KMS-11 (cell line): Measurements from ENCODE around the gene ENGASE.
"Not testable (repeated sequence)": the region's sequence is repeated elsewhere in the genome, so short reads cannot be mapped to it uniquely, and the experiment has no call there.

Source experiments
- H2AFZ ChIP-seq: fragments of 200-600 bp; sonication (generic); 2 replicates; pipeline ENCODE4 v1.6.1; 2016; ENCODE audit warnings: antibody characterized with exemption, mixed run types, low read depth
- H3K27ac ChIP-seq: fragments of 200-600 bp; sonication (generic); 2 replicates; pipeline ENCODE4 v1.6.1; 2016; ENCODE audit warnings: mild to moderate bottlenecking, mixed run types
- H3K27me3 ChIP-seq: fragments of 200-600 bp; sonication (generic); 2 replicates; pipeline ENCODE4 v1.6.1; 2017; ENCODE audit warnings: mild to moderate bottlenecking, low read depth, mixed run types, moderate library complexity; ENCODE audit not compliant: insufficient read depth
- H3K36me3 ChIP-seq: fragments of 200-600 bp; sonication (generic); 2 replicates; pipeline ENCODE4 v1.6.1; 2017; ENCODE audit warnings: mild to moderate bottlenecking, mixed run types; ENCODE audit not compliant: insufficient read depth
- H3K4me1 ChIP-seq: fragments of 200-600 bp; sonication (generic); 2 replicates; pipeline ENCODE4 v1.6.1; 2016; ENCODE audit warnings: mild to moderate bottlenecking, low read depth, mixed run types; ENCODE audit not compliant: poor library complexity, severe bottlenecking
- H3K4me2 ChIP-seq: fragments of 200-600 bp; sonication (generic); 2 replicates; pipeline ENCODE4 v1.7.0; 2016; ENCODE audit warnings: mild to moderate bottlenecking, mixed run types
- H3K4me3 ChIP-seq: fragments of 200-600 bp; sonication (generic); IDR thresholded peaks from 2 replicates; pipeline ENCODE4 v1.6.1; 2017; ENCODE audit warnings: low read depth, low read length, mixed read lengths; ENCODE audit not compliant: insufficient read depth
- H3K79me2 ChIP-seq: fragments of 200-600 bp; sonication (generic); 2 replicates; pipeline ENCODE4 v1.6.1; 2016; ENCODE audit warnings: low read depth, mixed run types; ENCODE audit not compliant: insufficient read depth
- H3K9ac ChIP-seq: fragments of 200-600 bp; sonication (generic); 2 replicates; pipeline ENCODE4 v1.6.1; 2016; ENCODE audit warnings: mild to moderate bottlenecking, mixed run types
- H4K20me1 ChIP-seq: fragments of 200-600 bp; sonication (generic); 2 replicates; pipeline ENCODE4 v1.6.1; 2016; ENCODE audit warnings: mild to moderate bottlenecking, mixed run types; ENCODE audit not compliant: insufficient read depth
- CTCF ChIP-seq: fragments of 200-600 bp; sonication (generic); conservative IDR thresholded peaks from 2 replicates; pipeline ENCODE4 v1.6.1; 2017; ENCODE audit warnings: low read depth, mild to moderate bottlenecking, antibody characterized with exemption, low read length, moderate library complexity, mixed read lengths

The ENGASE gene

GRCh38 chr17:79071161-79071740 lies 3.4 kb upstream of the ENGASE start:
- no peak overlapping the region for H2AFZ ChIP-seq
- no peaks in the 10 kb centered on the region for H3K36me3 ChIP-seq
- no peak overlapping the region for H3K4me2 ChIP-seq
- no peak overlapping the region for H3K27ac ChIP-seq
- H3K27me3 ChIP-seq, result no peaks in the 10 kb centered on the region; the same call in 1 of the 2 replicates
- H3K4me3 ChIP-seq, result no peak overlapping the region
- TF ChIP-seq CTCF, result no peak
- no peaks in the 10 kb centered on the region for H4K20me1 ChIP-seq
- H3K79me2 ChIP-seq, result no peaks in the 10 kb centered on the region
- no peak overlapping the region for H3K9ac ChIP-seq
- peaks cover 12% of the 10 kb centered on the region for H3K4me1 ChIP-seq

- Histone ChIP-seq H3K27me3 (no peaks in the 10 kb centered on the region; the same call in 1 of the 2 replicates), H3K4me1 (peaks cover 12% of the 10 kb centered on the region), H3K79me2 (no peaks in the 10 kb centered on the region), H4K20me1 (no peaks in the 10 kb centered on the region), H2AFZ (no peak overlapping the region), H3K27ac (no peak overlapping the region), H3K4me3 (no peak overlapping the region), H3K36me3 (no peaks in the 10 kb centered on the region), H3K9ac (no peak overlapping the region), H3K4me2 (no peak overlapping the region)
- no peak for TF ChIP-seq CTCF
Measured at GRCh38 chr17:79072544-79072943, 2.1 kb upstream of the ENGASE start.

GRCh38 chr17:79073016-79073705 lies 1.5 kb upstream of the ENGASE start:
- H2AFZ ChIP-seq, result no peak overlapping the region
- H3K79me2 ChIP-seq, result no peaks in the 10 kb centered on the region
- peaks cover 12% of the 10 kb centered on the region for H3K4me1 ChIP-seq
- no peaks in the 10 kb centered on the region for H4K20me1 ChIP-seq
- TF ChIP-seq CTCF, result no peak
- no peak overlapping the region for H3K4me3 ChIP-seq
- H3K27me3 ChIP-seq, result no peaks in the 10 kb centered on the region; the same call in 1 of the 2 replicates
- no peaks in the 10 kb centered on the region for H3K36me3 ChIP-seq
- H3K27ac ChIP-seq, result no peak overlapping the region
- H3K9ac ChIP-seq, result no peak overlapping the region
- H3K4me2 ChIP-seq, result no peak overlapping the region

- Histone ChIP-seq H3K4me2 (no peak overlapping the region), H3K36me3 (no peaks in the 10 kb centered on the region), H3K4me3 (no peak overlapping the region), H3K27me3 (no peaks in the 10 kb centered on the region; the same call in 1 of the 2 replicates), H4K20me1 (no peaks in the 10 kb centered on the region), H2AFZ (no peak overlapping the region), H3K4me1 (peaks cover 12% of the 10 kb centered on the region), H3K9ac (no peak overlapping the region), H3K79me2 (no peaks in the 10 kb centered on the region), H3K27ac (no peak overlapping the region)
- no peak for TF ChIP-seq CTCF
Measured at GRCh38 chr17:79073706-79074088, 927 bp upstream of the ENGASE start.

GRCh38 chr17:79074121-79074648 lies 439 bp upstream of the ENGASE start:
- not testable (repeated sequence) for H3K9ac ChIP-seq, H3K4me3 ChIP-seq, H3K36me3 ChIP-seq, H3K27me3 ChIP-seq, H3K79me2 ChIP-seq, H4K20me1 ChIP-seq, H3K27ac ChIP-seq
- H2AFZ ChIP-seq, result peak overlapping the region; percentile 99
- H3K4me2 ChIP-seq, result peak overlapping the region; percentile 89
- H3K4me1 ChIP-seq, result peaks cover 12% of the 10 kb centered on the region
